Superior temporal gyrus (tissue), 1 donor: ENCODE results near the gene HERC3.
A peak's percentile ranks its signal among the peaks of the same experiment; 100 is the strongest.

Experiments
- DNase-seq: peaks from one replicate; pipeline ENCODE4 v3.0.0-alpha.2; 2016; ENCODE audit errors: extremely low spot score

The HERC3 gene

GRCh38 chr4:88591787-88592599, at the start of gene HERC3:
TSS of gene HERC3 (plus strand) at chr4:88592480. CDS start at chr4:88605824, 13,344 bp downstream.
- peak; percentile 94 for DNase-seq

DNA sequence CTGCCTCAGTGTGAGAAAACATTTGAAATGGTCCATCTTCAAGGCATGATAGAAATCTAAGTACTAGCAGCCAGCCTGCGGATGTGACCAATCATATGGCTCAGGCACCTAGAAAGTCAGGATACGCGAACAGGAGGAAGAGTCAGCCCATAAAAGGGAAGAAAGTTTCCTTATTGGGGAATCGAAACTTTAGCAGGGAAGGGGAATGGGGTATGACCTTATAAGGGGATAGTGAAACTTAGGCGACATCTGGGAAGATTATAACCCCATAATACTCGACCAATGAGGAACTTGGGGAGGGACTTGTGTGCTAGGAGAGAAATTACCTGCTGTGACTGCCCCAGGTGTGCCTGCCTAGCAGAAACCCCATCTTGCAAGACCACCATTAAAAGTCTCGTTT, 42.5 kb upstream of the HERC3 start:
- no peak for DNase-seq

DNA sequence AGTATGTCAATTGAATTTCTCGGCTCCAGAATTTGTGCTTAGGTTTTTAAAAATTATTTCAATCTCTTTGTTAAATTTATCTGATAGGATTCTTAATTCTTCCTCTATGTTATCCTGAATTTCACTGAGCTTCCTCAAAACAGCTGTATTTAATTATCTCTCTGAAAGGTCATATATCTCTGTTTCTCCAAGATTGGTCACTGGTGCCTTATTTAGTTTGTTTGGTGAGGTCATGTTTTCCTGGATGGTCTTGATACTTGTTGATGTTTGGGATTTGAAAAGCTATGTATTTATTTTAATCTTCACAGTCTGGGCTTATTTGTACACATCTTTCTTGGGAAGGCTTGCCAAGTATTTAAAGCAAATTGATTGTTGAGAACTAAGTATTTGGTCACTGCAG, 24.7 kb upstream of the HERC3 start:
- no peak for DNase-seq

GRCh38 chr4:88570001-88570400, 22.3 kb upstream of the HERC3 start:
- DNase-seq = no peak

- no peak for DNase-seq
These were observed 18.9 kb upstream of the HERC3 start for GRCh38 chr4:88573276-88573980.

GRCh38 chr4:88573995-88574394, 18.3 kb upstream of the HERC3 start:
- DNase-seq = no peak

- no peak for DNase-seq
These were observed 17.1 kb upstream of the HERC3 start for GRCh38 chr4:88575186-88575585.

DNA sequence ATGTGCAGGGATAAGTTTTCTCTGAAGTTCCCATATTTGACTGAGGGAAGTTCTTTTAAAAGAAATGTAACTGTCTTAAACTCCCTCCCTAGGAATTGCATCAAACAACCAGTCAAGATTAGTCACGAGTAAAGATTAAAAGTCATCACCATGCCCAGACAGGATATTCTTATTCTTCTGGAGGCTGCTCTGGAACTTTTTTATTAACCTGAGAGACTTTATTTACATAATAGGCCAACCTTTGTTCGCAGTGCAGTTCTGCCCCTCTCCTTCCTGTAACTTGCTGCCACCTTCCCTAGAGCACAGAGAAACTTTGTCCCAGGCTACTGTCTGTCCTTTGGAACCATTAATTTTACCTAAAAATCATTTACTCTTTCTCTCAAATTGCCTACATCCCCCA, 9.8 kb upstream of the HERC3 start:
- DNase-seq = no peak

GRCh38 chr4:88583631-88584470, 8.4 kb upstream of the HERC3 start:
- DNase-seq = no peak

DNA sequence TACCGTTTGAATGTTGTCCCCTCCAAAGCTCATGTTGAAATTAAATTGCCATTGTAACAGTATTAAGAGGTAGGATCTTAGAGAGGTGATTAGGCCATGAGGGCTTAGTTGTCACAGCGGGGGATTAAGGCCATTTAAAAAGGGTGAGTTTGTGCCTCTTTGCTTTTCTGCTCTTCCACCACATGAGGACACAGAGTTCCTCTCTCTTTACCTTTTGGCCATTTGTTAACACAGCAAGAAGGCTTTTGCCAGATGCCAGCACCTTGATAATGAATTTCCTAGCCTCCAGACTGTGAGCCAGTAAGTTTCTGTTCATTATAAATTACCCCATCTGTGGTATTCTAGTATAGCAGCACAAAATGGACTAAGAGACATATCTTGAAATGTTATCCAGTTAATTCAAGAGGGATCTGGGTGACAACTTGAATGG, 7.8 kb upstream of the HERC3 start:
- DNase-seq = no peak

DNA sequence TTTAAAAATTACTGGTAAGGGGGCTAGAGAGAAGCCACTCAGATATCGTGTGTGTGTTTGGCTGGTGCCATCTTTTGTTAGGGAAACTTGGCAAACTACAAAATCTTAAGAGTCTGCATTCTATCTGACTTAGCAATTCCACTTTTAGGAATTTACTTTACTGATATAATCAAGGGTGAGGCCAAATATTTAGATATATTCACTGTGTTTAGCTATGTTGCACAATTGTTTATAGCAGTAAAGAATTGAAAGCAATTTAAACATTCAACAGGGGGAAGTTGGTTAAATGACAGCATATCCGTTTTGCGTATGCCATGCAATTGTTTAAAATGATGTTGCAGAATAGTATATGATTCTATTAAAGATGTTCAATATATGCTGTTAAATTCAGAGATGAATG, 6.4 kb upstream of the HERC3 start:
- no peak for DNase-seq

- DNase-seq = no peak
These were observed 5.0 kb upstream of the HERC3 start for GRCh38 chr4:88587306-88587705.

DNA sequence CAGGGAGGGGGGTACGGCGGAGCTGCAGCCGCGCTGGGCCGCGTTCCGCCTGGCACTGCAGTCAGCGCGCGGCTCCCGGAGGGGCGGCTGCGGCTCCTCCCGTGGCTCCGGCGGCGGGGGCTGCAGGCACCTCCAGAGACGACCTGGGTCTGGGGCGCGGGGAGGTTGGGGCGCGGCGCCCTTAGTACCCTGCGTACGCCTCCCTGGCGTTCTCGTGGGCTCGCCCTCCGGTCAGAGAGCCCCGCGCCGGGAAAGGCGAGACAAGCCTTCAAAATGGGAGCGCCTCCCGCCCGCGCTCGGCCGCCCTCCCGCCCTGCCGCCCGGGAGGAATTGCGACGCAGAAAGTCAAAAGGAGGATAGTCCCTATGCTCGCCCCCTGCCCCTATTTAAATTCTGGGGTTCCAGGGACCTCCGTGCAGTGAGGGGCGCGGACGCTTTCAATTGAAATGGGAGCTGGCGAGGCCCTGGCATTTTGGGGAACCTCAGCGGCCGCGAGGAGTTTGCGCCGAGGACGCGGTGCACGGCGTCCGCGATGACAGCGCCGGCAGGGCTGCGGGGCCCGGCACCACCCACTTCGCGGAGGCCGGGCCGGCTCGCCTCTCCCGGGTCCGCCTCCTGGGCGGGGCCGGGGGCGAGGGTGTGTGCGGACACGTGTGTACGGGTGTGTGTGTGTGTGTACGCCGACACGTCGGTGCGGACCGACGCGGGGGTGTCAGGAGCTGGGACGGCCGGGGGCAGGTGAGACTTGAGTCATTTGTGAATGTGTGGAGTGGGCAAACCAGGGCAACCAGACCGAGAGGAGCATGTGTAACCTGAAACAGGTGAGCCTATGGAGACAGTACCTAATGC, 544 bp downstream of the HERC3 start:
- DNase-seq = peak; percentile 78

DNA sequence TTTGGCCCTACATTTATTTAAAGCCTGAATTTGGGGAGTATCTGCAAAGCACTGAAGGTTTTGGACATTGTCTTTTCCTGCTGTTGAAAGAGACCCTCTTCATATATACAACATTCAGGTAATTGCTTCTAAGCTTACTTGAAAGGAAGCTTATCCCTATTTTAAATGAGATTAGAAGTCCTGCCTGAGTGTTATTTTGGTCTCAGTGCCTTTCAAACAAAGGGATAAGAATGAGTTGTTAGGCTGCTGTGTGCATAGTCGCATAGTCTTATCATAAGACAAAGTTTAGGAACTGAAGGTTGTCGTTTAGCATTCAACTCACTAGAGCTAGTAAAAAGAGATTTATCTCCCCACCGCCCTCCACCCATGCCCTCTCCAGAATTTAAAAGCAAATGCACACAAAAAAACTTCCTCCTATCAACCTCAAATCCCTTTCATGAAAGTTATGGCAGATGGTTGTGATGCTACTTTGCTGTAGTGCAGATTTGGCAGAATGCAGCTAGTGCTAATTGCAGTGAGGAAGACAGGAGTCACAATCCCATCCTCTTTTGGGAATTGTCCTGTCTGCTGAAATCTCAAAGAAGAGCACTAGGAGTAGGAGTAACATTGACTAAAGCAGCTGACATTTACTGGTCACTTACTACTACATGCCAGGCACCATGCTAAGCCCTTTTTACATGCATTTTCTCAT, 5.8 kb downstream of the HERC3 start:
- DNase-seq = no peak

DNA sequence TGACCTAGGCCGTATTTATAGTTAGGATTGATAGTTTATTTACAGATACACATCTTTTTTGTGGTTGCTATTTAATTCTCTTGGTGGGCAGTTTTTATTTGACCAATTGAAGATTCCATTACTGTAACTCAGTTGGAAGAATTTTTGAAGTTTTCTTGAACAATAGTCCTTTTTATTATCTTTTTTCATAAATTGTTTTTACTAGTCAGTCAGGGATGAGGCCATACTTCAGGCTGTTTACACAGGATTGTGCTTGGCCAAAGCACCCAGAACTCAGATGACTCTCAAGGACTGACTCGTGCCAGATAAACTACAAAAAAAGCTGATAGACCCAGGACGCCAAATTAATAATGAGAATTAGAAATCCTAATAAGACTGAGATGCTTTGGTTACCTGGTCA, 7.0 kb downstream of the HERC3 start:
- DNase-seq = no peak

DNA sequence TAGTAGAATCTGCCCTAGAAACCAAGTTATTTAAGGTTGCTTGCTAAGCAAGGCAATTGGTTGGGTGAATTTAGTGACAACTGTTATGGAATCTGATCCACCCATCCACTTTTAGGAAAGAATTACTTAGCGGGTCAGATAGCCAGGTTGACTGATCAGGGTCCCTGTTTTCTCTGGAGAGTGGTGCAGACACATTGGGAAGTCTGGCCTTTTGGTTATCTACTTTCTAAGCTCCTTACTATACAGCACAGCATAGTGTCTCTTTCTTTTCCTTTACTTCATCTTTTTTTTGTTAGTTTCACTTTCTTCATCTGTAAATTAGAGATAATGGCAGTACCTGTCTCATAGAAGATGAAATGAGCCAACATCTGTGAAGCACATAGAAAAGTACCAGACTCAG, 7.4 kb downstream of the HERC3 start:
- no peak for DNase-seq

GRCh38 chr4:88600176-88600838, 8.0 kb downstream of the HERC3 start:
- no peak for DNase-seq

DNA sequence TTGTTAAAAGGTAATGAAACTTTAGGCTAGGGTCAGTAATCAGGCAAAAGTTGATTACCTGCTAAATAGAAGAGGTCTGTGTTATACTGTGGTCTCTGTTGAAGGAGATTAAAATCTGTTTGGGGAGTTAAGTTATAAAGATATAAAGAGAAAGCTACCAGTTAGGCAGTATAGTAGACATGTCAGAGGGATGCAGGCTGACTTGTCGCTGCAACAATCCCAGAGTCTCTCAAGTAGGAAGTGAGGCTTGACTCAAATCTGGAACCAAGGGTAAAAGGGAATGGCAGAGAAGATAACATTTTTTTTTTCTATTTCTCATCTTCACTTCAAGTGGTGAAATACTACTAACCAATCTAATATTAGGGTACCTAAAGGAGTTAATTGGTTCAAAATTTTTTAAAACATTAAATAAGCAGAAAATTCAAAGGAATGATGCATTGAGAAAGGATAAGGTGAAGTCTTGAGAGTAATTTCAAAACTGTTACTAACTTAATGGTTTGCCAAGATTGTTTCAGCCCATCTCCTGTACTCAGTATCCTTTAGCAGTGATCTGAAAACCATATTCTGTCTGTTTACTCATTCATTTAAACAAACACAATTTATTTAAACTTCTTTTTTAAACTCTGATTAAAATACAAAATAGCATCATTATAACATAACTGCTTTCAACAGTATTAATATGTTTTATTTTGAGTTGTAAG, 12.8 kb downstream of the HERC3 start:
- no peak for DNase-seq

GRCh38 chr4:88605736-88606135, 13.5 kb downstream of the HERC3 start:
- DNase-seq = no peak

GRCh38 chr4:88606832-88607231, 14.6 kb downstream of the HERC3 start:
- DNase-seq = no peak
